ENCODE measurements around the gene CLIC4. TPM values are rescaled to one million over a fixed set of nuclear protein-coding genes. Genes with fewer than 3 reads are reported as not detected.
"Not testable (repeated sequence)": the region's sequence is repeated elsewhere in the genome, so short reads cannot be mapped to it uniquely, and the experiment has no call there.

The CLIC4 gene
- total RNA-seq, 1 donor from 2014 or later: 325 TPM

GRCh38 chr1:24822887-24823286, 77.6 kb downstream of the CLIC4 start:
- no peaks in the 10 kb centered on the region for H3K27me3 ChIP-seq (ENCODE audit: low read depth)
- no peak overlapping the region for H3K4me3 ChIP-seq
- no peak for DNase-seq
- peaks cover 64% of the 10 kb centered on the region for H3K4me1 ChIP-seq
- no peaks in the 10 kb centered on the region for H3K9me3 ChIP-seq (replicated peaks)
- H3K36me3 ChIP-seq: peaks cover 7% of the 10 kb centered on the region
- peak overlapping the region; percentile 2 for H3K27ac ChIP-seq (replicated peaks)
- intact Hi-C loops (cut with micrococcal nuclease): no loop called here
- no peak for TF ChIP-seq CTCF (IDR thresholded peaks at IDR 0.05; ENCODE audit: borderline replicate concordance)

DNA sequence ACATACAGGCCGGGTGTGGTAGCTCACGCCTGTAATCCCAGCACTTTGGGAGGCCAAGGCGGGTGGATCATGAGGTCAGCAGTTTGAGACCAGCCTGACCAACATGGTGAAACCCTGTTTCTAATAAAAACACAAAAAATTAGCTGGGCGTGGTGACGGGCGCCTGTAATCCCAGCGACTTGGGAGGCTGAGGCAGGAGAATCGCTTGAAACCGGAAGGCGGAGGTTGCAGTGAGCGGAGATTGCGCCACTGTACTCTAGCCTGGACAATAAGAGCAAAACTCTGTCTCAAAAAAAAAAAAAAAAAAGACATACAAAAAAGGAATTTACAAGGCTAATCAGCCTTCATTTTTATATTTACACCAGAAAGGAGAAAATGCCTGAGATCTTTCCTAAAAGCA, 78.2 kb downstream of the CLIC4 start:
- intact Hi-C loops (cut with micrococcal nuclease); H3K9me3 ChIP-seq (replicated peaks); H3K27me3 ChIP-seq (ENCODE audit: low read depth); DNase-seq; H3K4me3 ChIP-seq; H3K36me3 ChIP-seq: not testable (repeated sequence)
- Histone ChIP-seq H3K4me1 (peaks cover 70% of the 10 kb centered on the region), H3K27ac (replicated peaks) (peak overlapping the region; percentile 2)

- H3K27ac ChIP-seq (replicated peaks): no peak overlapping the region
- intact Hi-C loops (cut with micrococcal nuclease): no loop called here
- H3K27me3 ChIP-seq (ENCODE audit: low read depth): no peaks in the 10 kb centered on the region
- peaks cover 87% of the 10 kb centered on the region for H3K4me1 ChIP-seq
- TF ChIP-seq CTCF (IDR thresholded peaks at IDR 0.05; ENCODE audit: borderline replicate concordance): no peak
- H3K4me3 ChIP-seq: no peak overlapping the region
- H3K9me3 ChIP-seq (replicated peaks): no peaks in the 10 kb centered on the region
- H3K36me3 ChIP-seq: peaks cover 7% of the 10 kb centered on the region
- DNase-seq: no peak
These were observed 79.9 kb downstream of the CLIC4 start for GRCh38 chr1:24825174-24825573.

DNA sequence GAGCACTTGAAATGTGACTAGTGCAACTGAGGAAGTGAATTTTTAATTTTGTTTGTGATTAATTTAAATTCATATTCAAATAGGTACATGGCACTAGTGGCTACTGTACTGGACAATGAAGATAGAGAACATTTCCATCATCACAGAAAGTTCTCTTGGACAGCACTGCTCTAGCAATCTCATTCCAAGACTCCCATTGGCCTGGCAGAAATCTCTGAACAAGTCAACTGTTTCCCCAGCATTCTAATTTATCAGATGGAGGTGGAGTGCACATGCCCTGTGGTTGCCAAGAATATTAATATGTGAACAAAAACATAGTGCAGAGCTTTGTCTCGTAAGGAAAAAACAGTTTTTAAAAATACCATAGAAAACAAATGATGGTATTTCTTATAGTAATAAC, 81.3 kb downstream of the CLIC4 start:
- no peak for TF ChIP-seq CTCF (IDR thresholded peaks at IDR 0.05; ENCODE audit: borderline replicate concordance)
- H3K36me3 ChIP-seq: peaks cover 7% of the 10 kb centered on the region
- no peaks in the 10 kb centered on the region for H3K9me3 ChIP-seq (replicated peaks)
- H3K27me3 ChIP-seq (ENCODE audit: low read depth): no peaks in the 10 kb centered on the region
- no peak for DNase-seq
- peaks cover 91% of the 10 kb centered on the region for H3K4me1 ChIP-seq
- H3K27ac ChIP-seq (replicated peaks): peak overlapping the region; percentile 44
- H3K4me3 ChIP-seq: no peak overlapping the region
- intact Hi-C loops (cut with micrococcal nuclease): no loop called here

GRCh38 chr1:24827379-24828135, 82.3 kb downstream of the CLIC4 start:
- DNase-seq: no peak
- no peak overlapping the region for H3K4me3 ChIP-seq
- no peak for TF ChIP-seq CTCF (IDR thresholded peaks at IDR 0.05; ENCODE audit: borderline replicate concordance)
- no peaks in the 10 kb centered on the region for H3K27me3 ChIP-seq (ENCODE audit: low read depth)
- H3K4me1 ChIP-seq: peaks cover 89% of the 10 kb centered on the region
- H3K9me3 ChIP-seq (replicated peaks): no peaks in the 10 kb centered on the region
- intact Hi-C loops (cut with micrococcal nuclease): no loop called here
- peak overlapping the region; percentile 44 for H3K27ac ChIP-seq (replicated peaks)
- peaks cover 7% of the 10 kb centered on the region for H3K36me3 ChIP-seq

DNA sequence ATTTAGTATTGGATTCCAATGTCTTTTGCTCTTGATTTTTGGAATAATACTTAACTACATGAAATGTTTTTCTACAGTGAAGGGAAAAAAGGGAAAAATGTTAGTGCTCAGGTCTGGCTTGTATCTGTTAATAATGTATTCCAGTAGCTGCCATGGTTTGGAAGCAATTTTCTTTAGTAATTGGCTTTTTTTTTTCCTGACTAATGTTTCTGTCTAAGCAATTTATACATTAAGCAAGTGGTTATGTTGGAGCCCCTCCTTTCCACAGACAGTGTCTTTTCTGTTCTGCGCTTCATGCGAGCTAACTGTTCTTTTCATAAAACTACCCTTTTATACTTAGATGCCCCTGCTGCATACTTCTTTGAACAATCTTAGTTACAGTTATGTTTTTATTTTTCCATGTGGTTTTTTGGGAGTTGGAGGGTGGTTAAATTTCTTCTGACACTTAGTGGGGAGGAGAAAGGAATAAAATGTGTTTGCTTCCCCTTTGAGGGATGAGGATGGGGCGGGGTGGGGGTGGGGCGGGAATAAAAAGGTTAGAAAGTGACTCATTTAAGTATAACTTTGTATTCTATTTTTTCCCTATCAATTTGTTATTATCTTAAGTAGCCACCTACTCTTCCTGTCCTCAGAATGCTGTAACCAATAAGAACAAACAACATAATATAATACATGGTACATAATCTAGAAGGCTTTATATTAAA, 83.1 kb downstream of the CLIC4 start:
- Histone ChIP-seq H3K4me1 (peaks cover 81% of the 10 kb centered on the region), H3K9me3 (replicated peaks) (no peaks in the 10 kb centered on the region), H3K27me3 (ENCODE audit: low read depth) (no peaks in the 10 kb centered on the region), H3K36me3 (peaks cover 7% of the 10 kb centered on the region), H3K27ac (replicated peaks) (peak overlapping the region; percentile 44), H3K4me3 (peak overlapping the region; percentile 0)
- intact Hi-C loops (cut with micrococcal nuclease): no loop called here
- no peak for DNase-seq
- no peak for TF ChIP-seq CTCF (IDR thresholded peaks at IDR 0.05; ENCODE audit: borderline replicate concordance)
